ENCODE results near the gene TMEM196.

GRCh38 chr7:19707240-19707639 lies 66.2 kb downstream of the TMEM196 start:
- TF ChIP-seq CTCF (IDR thresholded peaks at IDR 0.05; ENCODE audit: borderline replicate concordance, extremely low read depth, low read length, poor library complexity, severe bottlenecking) = no peak
- no peak for TF ChIP-seq EZH2 (IDR thresholded peaks at IDR 0.05; ENCODE audit: borderline replicate concordance, low read depth, low read length, severe bottlenecking)

Data from DND-41 (cell line).